K562 (cell line): ENCODE results near the gene SETD3. TPM values are rescaled to one million over a fixed set of nuclear protein-coding genes. Genes with fewer than 3 reads are reported as not detected.

Experiments
- BRD9 ChIP-seq: fragments of 450-650 bp; IDR thresholded peaks from 2 replicates; pipeline ENCODE4 v1.6.1; 2018; ENCODE audit warnings: low read depth; ENCODE audit not compliant: partially characterized antibody
- CAMTA2 ChIP-seq: fragments of 250-450 bp; sonication (Bioruptor Pico); conservative IDR thresholded peaks from 2 replicates; pipeline ENCODE4 v1.5.1; 2022
- EP400 ChIP-seq: fragments of 450-650 bp; IDR thresholded peaks from 2 replicates; pipeline ENCODE4 v1.6.1; 2017; ENCODE audit warnings: antibody characterized with exemption, mild to moderate bottlenecking, moderate library complexity
- MAZ ChIP-seq, 2 experiments: fragments of 450-650 bp in 1 of 2; sonication (generic) in 1 of 2; formaldehyde crosslinking; IDR thresholded peaks in 1 of 2; conservative IDR thresholded peaks in 1 of 2; 2 replicates each; pipeline versions ENCODE4 v1.4.0 to v1.5.0; 2020; ENCODE audit warnings: mild to moderate bottlenecking in 1 of 2, missing genetic modification reagents in 1 of 2
- POLR3G ChIP-seq: IDR thresholded peaks from 2 replicates; pipeline ENCODE4 v1.6.1; 2011; ENCODE audit not compliant: insufficient read length, insufficient replicate concordance; ENCODE audit errors: extremely low read depth
- RB1 ChIP-seq: fragments of 450-650 bp; IDR thresholded peaks from 2 replicates; pipeline ENCODE4 v1.6.1; 2017; ENCODE audit warnings: low read depth, mild to moderate bottlenecking
- SMC3 ChIP-seq: conservative IDR thresholded peaks from 2 replicates; pipeline ENCODE4 v1.6.1; 2011; ENCODE audit warnings: low read depth, low read length, improper control_type of control experiment; ENCODE audit not compliant: insufficient read depth
- TAF9B ChIP-seq: fragments of 450-650 bp; IDR thresholded peaks from 2 replicates; pipeline ENCODE4 v1.6.1; 2018; ENCODE audit warnings: mild to moderate bottlenecking; ENCODE audit not compliant: partially characterized antibody
- polyA plus RNA-seq, 8 experiments: library from polyadenylated mRNA; depleted of rRNA in 4 of 8; stranded (reverse) in 5 of 8; unstranded in 3 of 8; fragments of >200 nt; fragmentation: Nextera tagmentation in 2 of 8; fragmentation: Illumina TruSeq in 1 of 8; extraction: Ambion mirVana in 2 of 8; extraction: Trizol in 1 of 8; gene quantifications; 2 replicates each; pipeline versions ENCODE4 v1.2.1 to v1.2.3, GENCODE V29; 2011 to 2014; ENCODE audit warnings: inconsistent platforms in 1 of 8, missing spikeins in 1 of 8
- total RNA-seq, 7 experiments: library from RNA; depleted of rRNA in 6 of 7; stranded (reverse); fragments of >200 nt in 6 of 7; fragmentation: Illumina TruSeq in 2 of 7; extraction: Trizol in 2 of 7; gene quantifications; 2 replicates each; pipeline versions ENCODE4 v1.2.1 to v1.2.3, GENCODE V29; 2011 to 2021; ENCODE audit warnings: low replicate concordance in 1 of 7
- TF ChIP-seq, protein P1 (sequence below), 3 experiments: IDR thresholded peaks in 2 of 3; conservative IDR thresholded peaks in 1 of 3; 2 replicates each; pipeline ENCODE4 v1.5.1; 2011 to 2012; ENCODE audit warnings: low read length in 3 of 3, mild to moderate bottlenecking in 3 of 3, control low read depth in 2 of 3, improper control_type of control experiment in 1 of 3, inconsistent platforms in 1 of 3, low read depth in 1 of 3, mixed read lengths in 1 of 3, moderate library complexity in 1 of 3; ENCODE audit not compliant: insufficient read depth in 2 of 3
- TF ChIP-seq, protein P2 (sequence below), 2 experiments: fragments of 450-650 bp; formaldehyde crosslinking in 1 of 2; IDR thresholded peaks; 2 replicates each; pipeline versions ENCODE4 v1.4.0 to v1.6.1; 2014 to 2020; ENCODE audit warnings: mild to moderate bottlenecking in 2 of 2, borderline replicate concordance in 1 of 2, low read depth in 1 of 2

The SETD3 gene
- total and polyA plus RNA-seq, 9 of the 15 experiments (the other 6 are each of a cell fraction or from before 2014, with no cell fraction given): 8.5 to 35.9 (median 26.5) TPM

DNA sequence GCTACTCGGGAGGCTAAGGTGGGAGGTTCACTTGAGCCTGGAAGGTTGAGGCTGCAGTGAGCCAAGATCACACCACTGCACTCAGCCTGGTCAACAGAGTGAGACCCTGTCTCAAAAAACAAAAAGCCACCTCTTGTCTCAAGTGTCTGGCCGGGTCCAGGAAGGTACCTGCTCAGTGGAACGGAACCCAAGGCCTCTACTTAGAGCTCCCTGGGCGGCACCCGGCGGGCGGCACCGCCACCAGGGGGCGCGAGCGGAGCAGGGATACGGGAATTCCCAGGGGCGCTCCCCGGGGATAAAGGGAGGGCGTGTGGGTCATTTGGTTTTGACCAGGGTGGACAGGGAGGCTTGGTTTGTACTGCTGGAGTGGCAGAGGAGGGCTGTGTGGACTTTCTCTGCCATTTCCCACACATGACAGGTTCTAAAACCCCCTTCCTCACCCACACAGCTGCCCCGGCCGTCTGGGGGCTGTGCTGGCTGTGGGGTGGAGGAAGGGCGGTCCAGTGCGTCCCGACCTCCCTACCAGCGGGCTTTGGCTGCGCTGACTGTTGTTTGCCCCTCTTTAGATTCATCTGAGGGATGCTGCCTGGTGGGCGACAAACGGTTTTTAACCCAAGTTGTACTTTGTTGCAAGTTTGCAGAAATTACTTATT lies 91.4 kb downstream of the SETD3 start (continued):
- TF ChIP-seq, protein P1, sequence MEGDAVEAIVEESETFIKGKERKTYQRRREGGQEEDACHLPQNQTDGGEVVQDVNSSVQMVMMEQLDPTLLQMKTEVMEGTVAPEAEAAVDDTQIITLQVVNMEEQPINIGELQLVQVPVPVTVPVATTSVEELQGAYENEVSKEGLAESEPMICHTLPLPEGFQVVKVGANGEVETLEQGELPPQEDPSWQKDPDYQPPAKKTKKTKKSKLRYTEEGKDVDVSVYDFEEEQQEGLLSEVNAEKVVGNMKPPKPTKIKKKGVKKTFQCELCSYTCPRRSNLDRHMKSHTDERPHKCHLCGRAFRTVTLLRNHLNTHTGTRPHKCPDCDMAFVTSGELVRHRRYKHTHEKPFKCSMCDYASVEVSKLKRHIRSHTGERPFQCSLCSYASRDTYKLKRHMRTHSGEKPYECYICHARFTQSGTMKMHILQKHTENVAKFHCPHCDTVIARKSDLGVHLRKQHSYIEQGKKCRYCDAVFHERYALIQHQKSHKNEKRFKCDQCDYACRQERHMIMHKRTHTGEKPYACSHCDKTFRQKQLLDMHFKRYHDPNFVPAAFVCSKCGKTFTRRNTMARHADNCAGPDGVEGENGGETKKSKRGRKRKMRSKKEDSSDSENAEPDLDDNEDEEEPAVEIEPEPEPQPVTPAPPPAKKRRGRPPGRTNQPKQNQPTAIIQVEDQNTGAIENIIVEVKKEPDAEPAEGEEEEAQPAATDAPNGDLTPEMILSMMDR (IDR thresholded peaks at IDR 0.05 in 2 of 3, conservative IDR thresholded peaks at IDR 0.05 in 1 of 3; ENCODE audit: insufficient read depth in 2 of 3, low read depth in 1 of 3, low read length in 3 of 3): peak; percentile 67 to 82 (median 75)
- TF ChIP-seq RB1 (0 out of 2 replicates have a peak, but pooled peaks have one; percentile 33), CAMTA2 (CRISPR knock-in tag) (no peak), BRD9 (no peak), EP400 (no peak), SMC3 (peak; percentile 63), MAZ (CRISPR knock-in tag; conservative IDR thresholded peaks at IDR 0.05 in 1 of 2, IDR thresholded peaks at IDR 0.05 in 1 of 2) (peak in 1 of 2 experiments; percentile 34; a peak in 1 of 4 replicates), TAF9B (no peak), POLR3G (no peak)
- TF ChIP-seq, protein P2, sequence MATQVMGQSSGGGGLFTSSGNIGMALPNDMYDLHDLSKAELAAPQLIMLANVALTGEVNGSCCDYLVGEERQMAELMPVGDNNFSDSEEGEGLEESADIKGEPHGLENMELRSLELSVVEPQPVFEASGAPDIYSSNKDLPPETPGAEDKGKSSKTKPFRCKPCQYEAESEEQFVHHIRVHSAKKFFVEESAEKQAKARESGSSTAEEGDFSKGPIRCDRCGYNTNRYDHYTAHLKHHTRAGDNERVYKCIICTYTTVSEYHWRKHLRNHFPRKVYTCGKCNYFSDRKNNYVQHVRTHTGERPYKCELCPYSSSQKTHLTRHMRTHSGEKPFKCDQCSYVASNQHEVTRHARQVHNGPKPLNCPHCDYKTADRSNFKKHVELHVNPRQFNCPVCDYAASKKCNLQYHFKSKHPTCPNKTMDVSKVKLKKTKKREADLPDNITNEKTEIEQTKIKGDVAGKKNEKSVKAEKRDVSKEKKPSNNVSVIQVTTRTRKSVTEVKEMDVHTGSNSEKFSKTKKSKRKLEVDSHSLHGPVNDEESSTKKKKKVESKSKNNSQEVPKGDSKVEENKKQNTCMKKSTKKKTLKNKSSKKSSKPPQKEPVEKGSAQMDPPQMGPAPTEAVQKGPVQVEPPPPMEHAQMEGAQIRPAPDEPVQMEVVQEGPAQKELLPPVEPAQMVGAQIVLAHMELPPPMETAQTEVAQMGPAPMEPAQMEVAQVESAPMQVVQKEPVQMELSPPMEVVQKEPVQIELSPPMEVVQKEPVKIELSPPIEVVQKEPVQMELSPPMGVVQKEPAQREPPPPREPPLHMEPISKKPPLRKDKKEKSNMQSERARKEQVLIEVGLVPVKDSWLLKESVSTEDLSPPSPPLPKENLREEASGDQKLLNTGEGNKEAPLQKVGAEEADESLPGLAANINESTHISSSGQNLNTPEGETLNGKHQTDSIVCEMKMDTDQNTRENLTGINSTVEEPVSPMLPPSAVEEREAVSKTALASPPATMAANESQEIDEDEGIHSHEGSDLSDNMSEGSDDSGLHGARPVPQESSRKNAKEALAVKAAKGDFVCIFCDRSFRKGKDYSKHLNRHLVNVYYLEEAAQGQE (IDR thresholded peaks at IDR 0.05; ENCODE audit: borderline replicate concordance): peak; percentile 29; the same call in 1 of the 2 replicates
- TF ChIP-seq, protein P2 (CRISPR knock-in tag; IDR thresholded peaks at IDR 0.05; ENCODE audit: low read depth): no peak
- TF ChIP-seq, all 486 proteins: peak for 6
